GM19023 (cell line): ENCODE data around the gene COTL1.
"Not testable (repeated sequence)": the region's sequence is repeated elsewhere in the genome, so short reads cannot be mapped to it uniquely, and the experiment has no call there.

Source experiments
- ATAC-seq: cut with Tn5 transposase; IDR thresholded peaks from one replicate; pipeline ENCODE4 v1.9.1; 2021; ENCODE audit warnings: mild to moderate bottlenecking, moderate library complexity; ENCODE audit not compliant: unreplicated experiment

Gene COTL1

GRCh38 chr16:84643674-84644073, 25.8 kb upstream of the COTL1 start:
- ATAC-seq, result no peak

- no peak for ATAC-seq
Measured at GRCh38 chr16:84643180-84643583, 25.3 kb upstream of the COTL1 start.

- ATAC-seq, result no peak
Measured at GRCh38 chr16:84641643-84642358, 23.9 kb upstream of the COTL1 start.

GRCh38 chr16:84640145-84640544, 22.3 kb upstream of the COTL1 start:
- no peak for ATAC-seq

- no peak for ATAC-seq
Measured at GRCh38 chr16:84638231-84638806, 20.4 kb upstream of the COTL1 start.

GRCh38 chr16:84637709-84638108, 19.8 kb upstream of the COTL1 start:
- no peak for ATAC-seq

GRCh38 chr16:84635702-84636101, 17.8 kb upstream of the COTL1 start:
- no peak for ATAC-seq

GRCh38 chr16:84633622-84634021, 15.7 kb upstream of the COTL1 start:
- no peak for ATAC-seq

GRCh38 chr16:84632862-84633261, 15.0 kb upstream of the COTL1 start:
- ATAC-seq, result not testable (repeated sequence)

GRCh38 chr16:84631886-84632285, 14.0 kb upstream of the COTL1 start:
- ATAC-seq, result no peak

- ATAC-seq, result no peak
Measured at GRCh38 chr16:84631153-84631466, 13.2 kb upstream of the COTL1 start.

GRCh38 chr16:84630446-84631152, 12.7 kb upstream of the COTL1 start:
- ATAC-seq, result no peak

- ATAC-seq, result no peak
Measured at GRCh38 chr16:84630009-84630408, 12.1 kb upstream of the COTL1 start.

GRCh38 chr16:84629580-84629979, 11.7 kb upstream of the COTL1 start:
- no peak for ATAC-seq

- ATAC-seq, result no peak
Measured at GRCh38 chr16:84628226-84628731, 10.4 kb upstream of the COTL1 start.

GRCh38 chr16:84625556-84625955, 7.7 kb upstream of the COTL1 start:
- no peak for ATAC-seq

- ATAC-seq, result not testable (repeated sequence)
Measured at GRCh38 chr16:84620913-84621312, 3.0 kb upstream of the COTL1 start.

- no peak for ATAC-seq
Measured at GRCh38 chr16:84618581-84619460, 943 bp upstream of the COTL1 start.

- ATAC-seq, result peak; percentile 33
Measured at GRCh38 chr16:84617041-84617790, 662 bp downstream of the COTL1 start.

GRCh38 chr16:84616515-84616914, 1.4 kb downstream of the COTL1 start:
- ATAC-seq, result no peak
